Tibial artery (tissue), 4 donors: ENCODE results near the gene ADCK2.
"Not testable (repeated sequence)": the region's sequence is repeated elsewhere in the genome, so short reads cannot be mapped to it uniquely, and the experiment has no call there.

ENCODE experiments used
- DNase-seq, 2 donors: peaks; one replicate each; pipeline ENCODE4 v3.0.0-alpha.2; 2019
- H3K27ac ChIP-seq, 2 donors: fragments of 200-600 bp; sonication (generic) in 1 of 2; 1 replicate in 1 of 2; 2 replicates in 1 of 2; pipeline ENCODE4 v1.5.1; 2018 to 2019; ENCODE audit warnings: mild to moderate bottlenecking in 1 of 2
- H3K27me3 ChIP-seq, 2 donors: fragments of 200-600 bp; sonication (generic) in 1 of 2; one replicate each; pipeline versions ENCODE4 v1.5.1 to v1.6.0; 2016 to 2019
- H3K36me3 ChIP-seq, 3 donors: fragments of 200-600 bp; sonication (generic) in 2 of 3; one replicate each; pipeline ENCODE4 v1.5.1; 2016 to 2019; ENCODE audit warnings: mild to moderate bottlenecking in 2 of 3
- H3K4me1 ChIP-seq, 4 donors: fragments of 200-600 bp; sonication (generic) in 2 of 4; 1 replicate in 3 of 4; 2 replicates in 1 of 4; pipeline ENCODE4 v1.5.1; 2016 to 2019
- H3K4me3 ChIP-seq, 2 donors: fragments of 200-600 bp; sonication (generic) in 1 of 2; 1 replicate in 1 of 2; 2 replicates in 1 of 2; pipeline ENCODE4 v1.5.1; 2018 to 2019; ENCODE audit warnings: mild to moderate bottlenecking in 2 of 2
- H3K9me3 ChIP-seq, 3 donors: fragments of 200-600 bp; sonication (generic) in 1 of 3; one replicate each; pipeline ENCODE4 v1.5.1; 2016 to 2019
- intact Hi-C: fragments of 100-400 bp; cut with DNase I; formaldehyde crosslinking; loops from one replicate; pipeline ENCODE4 v1.15.0; 2023; ENCODE audit warnings: low total_unique reads
- TF ChIP-seq, protein P1 (sequence below), 2 experiments: fragments of 200-600 bp in 1 of 2; fragments of 450-650 bp in 1 of 2; IDR thresholded peaks; one replicate each; pipeline ENCODE4 v1.5.1; 2017 to 2019; ENCODE audit warnings: antibody characterized with exemption in 2 of 2, mild to moderate bottlenecking in 1 of 2, moderate library complexity in 1 of 2

Gene ADCK2

GRCh38 chr7:140688341-140688740 lies 15.6 kb downstream of the ADCK2 start:
- H3K4me3 ChIP-seq: no peak overlapping the region
- TF ChIP-seq, protein P1, sequence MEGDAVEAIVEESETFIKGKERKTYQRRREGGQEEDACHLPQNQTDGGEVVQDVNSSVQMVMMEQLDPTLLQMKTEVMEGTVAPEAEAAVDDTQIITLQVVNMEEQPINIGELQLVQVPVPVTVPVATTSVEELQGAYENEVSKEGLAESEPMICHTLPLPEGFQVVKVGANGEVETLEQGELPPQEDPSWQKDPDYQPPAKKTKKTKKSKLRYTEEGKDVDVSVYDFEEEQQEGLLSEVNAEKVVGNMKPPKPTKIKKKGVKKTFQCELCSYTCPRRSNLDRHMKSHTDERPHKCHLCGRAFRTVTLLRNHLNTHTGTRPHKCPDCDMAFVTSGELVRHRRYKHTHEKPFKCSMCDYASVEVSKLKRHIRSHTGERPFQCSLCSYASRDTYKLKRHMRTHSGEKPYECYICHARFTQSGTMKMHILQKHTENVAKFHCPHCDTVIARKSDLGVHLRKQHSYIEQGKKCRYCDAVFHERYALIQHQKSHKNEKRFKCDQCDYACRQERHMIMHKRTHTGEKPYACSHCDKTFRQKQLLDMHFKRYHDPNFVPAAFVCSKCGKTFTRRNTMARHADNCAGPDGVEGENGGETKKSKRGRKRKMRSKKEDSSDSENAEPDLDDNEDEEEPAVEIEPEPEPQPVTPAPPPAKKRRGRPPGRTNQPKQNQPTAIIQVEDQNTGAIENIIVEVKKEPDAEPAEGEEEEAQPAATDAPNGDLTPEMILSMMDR (IDR thresholded peaks at IDR 0.05): no peak
- H3K9me3 ChIP-seq: no peaks in the 10 kb centered on the region
- H3K27me3 ChIP-seq: no peaks in the 10 kb centered on the region
- DNase-seq: no peak
- H3K4me1 ChIP-seq: no peaks in the 10 kb centered on the region
- H3K27ac ChIP-seq: no peak overlapping the region
- intact Hi-C loops: no loop called here
- peaks cover 16 to 96% (median 42%) of the 10 kb centered on the region in 3 donors for H3K36me3 ChIP-seq

GRCh38 chr7:140689199-140690152 lies 16.7 kb downstream of the ADCK2 start:
- Histone ChIP-seq H3K4me1 (no peaks in the 10 kb centered on the region), H3K27me3 (no peaks in the 10 kb centered on the region), H3K27ac (no peak overlapping the region), H3K4me3 (no peak overlapping the region), H3K9me3 (no peaks in the 10 kb centered on the region), H3K36me3 (peaks cover 11 to 87% (median 36%) of the 10 kb centered on the region in 3 donors)
- DNase-seq: no peak
- intact Hi-C loops: no loop called here
- TF ChIP-seq, protein P1 (IDR thresholded peaks at IDR 0.05): no peak

DNA sequence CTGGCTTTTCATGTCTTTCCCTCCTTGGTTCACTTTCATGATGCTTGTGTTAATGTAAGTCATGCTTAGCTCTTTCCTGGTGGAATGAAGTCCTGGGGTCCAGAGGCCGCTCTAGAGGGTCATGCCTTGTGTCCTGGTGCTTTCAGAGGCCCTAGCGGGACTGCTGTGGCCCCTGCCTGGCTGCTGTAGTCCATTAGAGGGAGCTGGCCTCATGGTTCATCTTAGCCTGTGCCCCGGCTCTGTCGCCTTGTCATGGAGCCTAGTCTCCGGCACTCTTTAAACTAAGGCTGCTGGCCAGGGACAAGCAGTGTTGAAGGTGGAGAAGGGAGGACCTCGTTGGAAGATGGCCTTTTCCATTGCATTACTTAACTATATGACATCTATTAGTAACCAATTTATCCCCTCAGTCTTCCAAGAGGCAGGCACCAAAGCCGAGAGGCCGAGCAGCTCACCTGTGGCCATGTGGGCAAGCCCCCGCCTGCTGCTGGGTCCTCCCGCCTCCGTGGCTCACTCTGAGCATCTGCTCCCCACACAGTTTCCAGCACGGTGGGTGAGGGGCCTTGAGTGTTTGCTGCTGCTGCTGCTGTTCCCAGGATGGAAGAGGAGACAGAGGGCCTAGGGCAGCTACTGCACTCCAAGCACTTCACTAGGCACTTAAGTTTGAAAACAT lies 18.8 kb downstream of the ADCK2 start:
- Histone ChIP-seq H3K27me3 (no peaks in the 10 kb centered on the region), H3K9me3 (no peaks in the 10 kb centered on the region), H3K4me1 (peaks cover 0 to 7% (median 5%) of the 10 kb centered on the region in 4 donors), H3K4me3 (no peak overlapping the region), H3K27ac (no peak overlapping the region), H3K36me3 (peaks cover 11 to 74% (median 28%) of the 10 kb centered on the region in 3 donors)
- TF ChIP-seq, protein P1 (IDR thresholded peaks at IDR 0.05): no peak
- no peak for DNase-seq
- intact Hi-C loops: no loop called here

DNA sequence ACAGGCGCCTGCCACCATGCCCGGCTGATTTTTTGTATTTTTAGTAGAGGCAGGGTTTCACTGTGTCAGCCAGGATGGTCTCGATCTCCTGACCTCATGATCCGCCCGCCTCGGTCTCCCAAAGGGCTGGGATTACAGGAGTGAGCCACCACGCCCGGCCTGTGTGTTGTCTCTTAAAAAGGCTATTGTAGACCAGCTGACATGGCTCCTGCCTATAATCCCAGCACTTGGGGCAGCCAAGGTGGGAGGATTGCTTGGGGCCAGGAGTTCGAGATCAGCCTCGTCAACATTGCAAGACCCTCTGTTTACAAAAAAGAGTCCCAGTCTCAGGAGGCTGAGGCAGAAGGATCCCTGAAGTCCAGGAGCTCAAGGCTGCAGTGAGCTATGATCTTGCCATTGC lies 21.1 kb downstream of the ADCK2 start:
- H3K4me3 ChIP-seq, H3K9me3 ChIP-seq, DNase-seq, intact Hi-C loops, H3K27me3 ChIP-seq, H3K27ac ChIP-seq: not testable (repeated sequence)
- peaks cover 0 to 23% (median 15%) of the 10 kb centered on the region in 4 donors for H3K4me1 ChIP-seq
- H3K36me3 ChIP-seq: peaks cover 0 to 51% (median 16%) of the 10 kb centered on the region in 3 donors

GRCh38 chr7:140694592-140694991 lies 21.8 kb downstream of the ADCK2 start:
- H3K4me1 ChIP-seq: peaks cover 0 to 25% (median 15%) of the 10 kb centered on the region in 4 donors
- no peak overlapping the region for H3K27ac ChIP-seq
- intact Hi-C loops: no loop called here
- TF ChIP-seq, protein P1 (IDR thresholded peaks at IDR 0.05): no peak
- H3K4me3 ChIP-seq: no peak overlapping the region
- H3K27me3 ChIP-seq: no peaks in the 10 kb centered on the region
- no peaks in the 10 kb centered on the region for H3K9me3 ChIP-seq
- peak in 1 of 2 donors; percentile 13 for DNase-seq
- H3K36me3 ChIP-seq: peaks cover 0 to 43% (median 11%) of the 10 kb centered on the region in 3 donors

- H3K36me3 ChIP-seq: peaks cover 0 to 36% (median 3%) of the 10 kb centered on the region in 3 donors
- intact Hi-C loops: no loop called here
- DNase-seq: no peak
- no peaks in the 10 kb centered on the region for H3K27me3 ChIP-seq
- no peak overlapping the region for H3K4me3 ChIP-seq
- TF ChIP-seq, protein P1 (IDR thresholded peaks at IDR 0.05): no peak
- no peaks in the 10 kb centered on the region for H3K9me3 ChIP-seq
- H3K4me1 ChIP-seq: peaks cover 0 to 25% (median 15%) of the 10 kb centered on the region in 4 donors
- H3K27ac ChIP-seq: peak overlapping the region in 1 of 2 donors; percentile 95
Measured at GRCh38 chr7:140695381-140695780, 22.6 kb downstream of the ADCK2 start.
